Measurements from ENCODE around the gene CCDC88C.

Gene CCDC88C

GRCh38 chr14:91283666-91284065, 134.0 kb downstream of the CCDC88C start:
- DNase-seq, result no peak
- no peaks in the 10 kb centered on the region for H3K36me3 ChIP-seq (ENCODE audit: control insufficient read depth in 1 of 2, insufficient read depth in 2 of 2, low read depth in 1 of 2, low read length in 2 of 2)
- H3K4me2 ChIP-seq (ENCODE audit: low read length, poor library complexity, severe bottlenecking), result no peak overlapping the region
- peak overlapping the region; percentile 41 to 64 for H3K4ac ChIP-seq (ENCODE audit: low read depth in 1 of 2, low read length in 2 of 2)
- H3K4me3 ChIP-seq (ENCODE audit: insufficient read depth in 1 of 2, low read depth in 1 of 2, low read length in 2 of 2), result no peak overlapping the region
- WGBS, result 68% methylated on average over 4 of the region's 4 CpGs
- peak overlapping the region in 1 of 2 experiments; percentile 92 for H2BK12ac ChIP-seq (ENCODE audit: low read length in 2 of 2)
- H4K8ac ChIP-seq (ENCODE audit: low read length), result peak overlapping the region; percentile 9
- peak overlapping the region; percentile 34 for H3K27ac ChIP-seq (ENCODE audit: low read length, poor library complexity, severe bottlenecking)
- H3K14ac ChIP-seq (ENCODE audit: low read length in 2 of 2), result no peak overlapping the region
- no peak overlapping the region for H2BK15ac ChIP-seq (ENCODE audit: low read depth, poor library complexity, severe bottlenecking)
- no peaks in the 10 kb centered on the region for H3K79me1 ChIP-seq (replicated peaks; ENCODE audit: low read length, poor library complexity, severe bottlenecking)
- H3K18ac ChIP-seq (ENCODE audit: low read depth in 1 of 2, low read length in 2 of 2), result peak overlapping the region; percentile 6 to 34
- H3K27me3 ChIP-seq (ENCODE audit: control insufficient read depth in 1 of 2, insufficient read depth in 1 of 2, low read length in 2 of 2), result peaks cover 0 to 18% of the 10 kb centered on the region in 2 experiments
- no peak overlapping the region for H3K23ac ChIP-seq (ENCODE audit: low read length in 2 of 2)
- H2AK5ac ChIP-seq (ENCODE audit: low read length, severe bottlenecking), result no peak overlapping the region
- no peak overlapping the region for H2AFZ ChIP-seq (ENCODE audit: low read depth, low read length)
- H4K91ac ChIP-seq (ENCODE audit: low read length), result peak overlapping the region; percentile 1
- H2BK5ac ChIP-seq (ENCODE audit: low read depth, low read length, poor library complexity, severe bottlenecking), result no peak overlapping the region
- no peak overlapping the region for H2BK120ac ChIP-seq (ENCODE audit: low read depth, low read length)
- peaks cover 11% of the 10 kb centered on the region for H3K9me3 ChIP-seq (ENCODE audit: control insufficient read depth, low read length)
- H3K4me1 ChIP-seq (ENCODE audit: control insufficient read depth, insufficient read depth, low read depth, low read length), result peaks cover 18% of the 10 kb centered on the region
- H3K9ac ChIP-seq (ENCODE audit: low read length), result peak overlapping the region; percentile 1

DNA sequence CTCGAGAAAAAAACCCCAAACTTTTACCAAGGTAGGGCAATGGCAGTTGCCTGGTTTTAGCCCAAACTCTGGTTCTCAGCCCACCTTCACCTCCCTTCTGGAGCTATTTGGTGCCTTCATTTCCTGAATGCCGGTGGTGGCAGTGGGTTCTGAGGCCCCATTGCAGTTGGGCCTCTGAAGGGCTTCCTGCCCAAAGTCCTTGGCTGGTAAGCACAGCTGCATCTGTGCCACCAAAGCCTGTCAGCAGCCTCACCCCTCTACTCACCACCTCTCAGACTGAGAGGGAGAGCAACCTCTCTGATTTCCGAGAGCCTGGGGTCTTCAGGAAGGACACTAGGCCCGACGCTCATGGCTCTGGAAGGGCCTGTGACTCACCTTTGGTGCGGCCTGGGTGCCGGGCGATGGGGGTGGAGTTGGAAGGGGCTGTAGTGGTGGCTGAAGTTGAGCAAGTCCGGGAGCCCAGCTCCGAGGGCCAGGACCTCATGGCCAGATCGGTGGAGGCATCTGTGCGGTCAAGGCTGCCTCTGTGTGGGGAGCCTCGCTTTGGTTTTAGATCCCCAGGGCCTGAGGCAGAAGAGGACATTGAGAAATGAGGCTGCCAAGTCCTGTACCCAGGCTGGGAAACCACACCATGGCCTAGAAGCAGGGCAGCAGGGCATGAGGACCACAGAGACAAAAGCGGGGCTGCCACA, 134.5 kb downstream of the CCDC88C start:
- no peak overlapping the region for H2BK5ac ChIP-seq (ENCODE audit: low read depth, low read length, poor library complexity, severe bottlenecking)
- peak overlapping the region; percentile 1 for H4K91ac ChIP-seq (ENCODE audit: low read length)
- no peak overlapping the region for H3K23ac ChIP-seq (ENCODE audit: low read length in 2 of 2)
- WGBS, result 89% methylated on average over 14 of the region's 14 CpGs
- H3K4me1 ChIP-seq (ENCODE audit: control insufficient read depth, insufficient read depth, low read depth, low read length), result peaks cover 18% of the 10 kb centered on the region
- peak overlapping the region; percentile 28 for H2AK5ac ChIP-seq (ENCODE audit: low read length, severe bottlenecking)
- no peaks in the 10 kb centered on the region for H3K36me3 ChIP-seq (ENCODE audit: control insufficient read depth in 1 of 2, insufficient read depth in 2 of 2, low read depth in 1 of 2, low read length in 2 of 2)
- H3K18ac ChIP-seq (ENCODE audit: low read depth in 1 of 2, low read length in 2 of 2), result peak overlapping the region in 1 of 2 experiments; percentile 34
- H3K9ac ChIP-seq (ENCODE audit: low read length), result no peak overlapping the region
- no peak overlapping the region for H2AFZ ChIP-seq (ENCODE audit: low read depth, low read length)
- H4K8ac ChIP-seq (ENCODE audit: low read length), result peak overlapping the region; percentile 9
- H2BK15ac ChIP-seq (ENCODE audit: low read depth, poor library complexity, severe bottlenecking), result no peak overlapping the region
- H2BK12ac ChIP-seq (ENCODE audit: low read length in 2 of 2), result peak overlapping the region in 1 of 2 experiments; percentile 92
- no peak overlapping the region for H3K4me3 ChIP-seq (ENCODE audit: insufficient read depth in 1 of 2, low read depth in 1 of 2, low read length in 2 of 2)
- no peak overlapping the region for H3K27ac ChIP-seq (ENCODE audit: low read length, poor library complexity, severe bottlenecking)
- H3K27me3 ChIP-seq (ENCODE audit: control insufficient read depth in 1 of 2, insufficient read depth in 1 of 2, low read length in 2 of 2), result peaks cover 0 to 23% of the 10 kb centered on the region in 2 experiments
- H3K9me3 ChIP-seq (ENCODE audit: control insufficient read depth, low read length), result peaks cover 11% of the 10 kb centered on the region
- H3K4ac ChIP-seq (ENCODE audit: low read depth in 1 of 2, low read length in 2 of 2), result peak overlapping the region in 1 of 2 experiments; percentile 64
- H3K79me1 ChIP-seq (replicated peaks; ENCODE audit: low read length, poor library complexity, severe bottlenecking), result no peaks in the 10 kb centered on the region
- H2BK120ac ChIP-seq (ENCODE audit: low read depth, low read length), result no peak overlapping the region
- DNase-seq, result no peak
- H3K4me2 ChIP-seq (ENCODE audit: low read length, poor library complexity, severe bottlenecking), result no peak overlapping the region
- H3K14ac ChIP-seq (ENCODE audit: low read length in 2 of 2), result peak overlapping the region in 1 of 2 experiments; percentile 53

DNA sequence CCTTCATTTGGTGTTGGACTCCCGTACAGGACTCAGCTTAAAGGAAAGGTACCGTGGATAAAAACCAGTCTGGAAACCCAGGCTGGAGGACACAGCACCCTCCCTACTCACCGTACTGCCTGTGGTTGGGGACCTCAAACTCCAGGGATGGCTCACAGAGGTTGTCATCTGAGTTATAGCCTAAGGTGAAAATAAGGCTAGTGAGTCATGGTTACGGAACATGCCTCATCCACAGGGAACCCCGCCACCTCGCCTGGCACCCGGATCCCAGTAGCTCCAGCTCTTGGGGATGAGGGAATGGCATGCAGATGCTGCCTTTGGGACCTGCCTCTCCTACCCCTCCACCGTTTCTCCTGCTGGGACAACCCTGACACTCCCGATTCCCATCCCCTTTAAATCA, 136.3 kb downstream of the CCDC88C start:
- Histone ChIP-seq H3K36me3 (ENCODE audit: control insufficient read depth in 1 of 2, insufficient read depth in 2 of 2, low read depth in 1 of 2, low read length in 2 of 2) (no peaks in the 10 kb centered on the region), H3K79me1 (replicated peaks; ENCODE audit: low read length, poor library complexity, severe bottlenecking) (no peaks in the 10 kb centered on the region), H3K18ac (ENCODE audit: low read depth in 1 of 2, low read length in 2 of 2) (no peak overlapping the region), H2BK12ac (ENCODE audit: low read length in 2 of 2) (no peak overlapping the region), H3K4me3 (ENCODE audit: insufficient read depth in 1 of 2, low read depth in 1 of 2, low read length in 2 of 2) (no peak overlapping the region), H4K91ac (ENCODE audit: low read length) (peak overlapping the region; percentile 49), H2AFZ (ENCODE audit: low read depth, low read length) (no peak overlapping the region), H3K9ac (ENCODE audit: low read length) (no peak overlapping the region), H3K4me2 (ENCODE audit: low read length, poor library complexity, severe bottlenecking) (no peak overlapping the region), H3K23ac (ENCODE audit: low read length in 2 of 2) (no peak overlapping the region), H3K27me3 (ENCODE audit: control insufficient read depth in 1 of 2, insufficient read depth in 1 of 2, low read length in 2 of 2) (peaks cover 0 to 29% of the 10 kb centered on the region in 2 experiments), H3K27ac (ENCODE audit: low read length, poor library complexity, severe bottlenecking) (no peak overlapping the region), H2AK5ac (ENCODE audit: low read length, severe bottlenecking) (no peak overlapping the region), H3K4me1 (ENCODE audit: control insufficient read depth, insufficient read depth, low read depth, low read length) (peaks cover 21% of the 10 kb centered on the region), H2BK5ac (ENCODE audit: low read depth, low read length, poor library complexity, severe bottlenecking) (no peak overlapping the region), H3K14ac (ENCODE audit: low read length in 2 of 2) (no peak overlapping the region), H2BK120ac (ENCODE audit: low read depth, low read length) (no peak overlapping the region), H3K9me3 (ENCODE audit: control insufficient read depth, low read length) (peaks cover 11% of the 10 kb centered on the region), H4K8ac (ENCODE audit: low read length) (no peak overlapping the region), H3K4ac (ENCODE audit: low read depth in 1 of 2, low read length in 2 of 2) (no peak overlapping the region), H2BK15ac (ENCODE audit: low read depth, poor library complexity, severe bottlenecking) (no peak overlapping the region)
- DNase-seq, result no peak
- WGBS, result 93% methylated on average over 7 of the region's 9 CpGs

GRCh38 chr14:91280129-91280528, 137.5 kb downstream of the CCDC88C start:
- Histone ChIP-seq H3K9ac (ENCODE audit: low read length) (no peak overlapping the region), H2BK120ac (ENCODE audit: low read depth, low read length) (no peak overlapping the region), H2AK5ac (ENCODE audit: low read length, severe bottlenecking) (no peak overlapping the region), H2AFZ (ENCODE audit: low read depth, low read length) (no peak overlapping the region), H2BK15ac (ENCODE audit: low read depth, poor library complexity, severe bottlenecking) (no peak overlapping the region), H3K4ac (ENCODE audit: low read depth in 1 of 2, low read length in 2 of 2) (no peak overlapping the region), H2BK5ac (ENCODE audit: low read depth, low read length, poor library complexity, severe bottlenecking) (no peak overlapping the region), H3K4me3 (ENCODE audit: insufficient read depth in 1 of 2, low read depth in 1 of 2, low read length in 2 of 2) (no peak overlapping the region), H3K4me2 (ENCODE audit: low read length, poor library complexity, severe bottlenecking) (no peak overlapping the region), H3K4me1 (ENCODE audit: control insufficient read depth, insufficient read depth, low read depth, low read length) (peaks cover 19% of the 10 kb centered on the region), H4K91ac (ENCODE audit: low read length) (no peak overlapping the region), H3K36me3 (ENCODE audit: control insufficient read depth in 1 of 2, insufficient read depth in 2 of 2, low read depth in 1 of 2, low read length in 2 of 2) (no peaks in the 10 kb centered on the region), H3K9me3 (ENCODE audit: control insufficient read depth, low read length) (peaks cover 11% of the 10 kb centered on the region), H2BK12ac (ENCODE audit: low read length in 2 of 2) (no peak overlapping the region), H3K14ac (ENCODE audit: low read length in 2 of 2) (no peak overlapping the region), H4K8ac (ENCODE audit: low read length) (no peak overlapping the region), H3K27ac (ENCODE audit: low read length, poor library complexity, severe bottlenecking) (no peak overlapping the region), H3K27me3 (ENCODE audit: control insufficient read depth in 1 of 2, insufficient read depth in 1 of 2, low read length in 2 of 2) (peaks cover 0 to 29% of the 10 kb centered on the region in 2 experiments), H3K23ac (ENCODE audit: low read length in 2 of 2) (no peak overlapping the region), H3K79me1 (replicated peaks; ENCODE audit: low read length, poor library complexity, severe bottlenecking) (no peaks in the 10 kb centered on the region), H3K18ac (ENCODE audit: low read depth in 1 of 2, low read length in 2 of 2) (no peak overlapping the region)
- 95% methylated on average over 4 of the region's 5 CpGs for WGBS
- DNase-seq, result no peak

Data from mesenchymal stem cell (in vitro differentiated cells and primary cell).